HUDEP-2 (cell line): Measurements from ENCODE around the gene MARK1.

Source experiments
- DNase-seq, 76 experiments: peaks; one replicate each; lab custom pipeline; 2025; ENCODE audit not compliant: unreplicated experiment in 76 of 76; lab: John Stamatoyannopoulos, UW

MARK1 gene

GRCh38 chr1:220708936-220709801, 181.2 kb downstream of the MARK1 start:
- DNase-seq = no peak

GRCh38 chr1:220710333-220710732, 182.4 kb downstream of the MARK1 start:
- no peak for DNase-seq

GRCh38 chr1:220711056-220711809, 183.3 kb downstream of the MARK1 start:
- no peak for DNase-seq
